HepG2 (cell line): ENCODE measurements around the gene GFRA1. TPM values are rescaled to one million over a fixed set of nuclear protein-coding genes. Genes with fewer than 3 reads are reported as not detected.

Experiments used
- ATAC-seq: fragments of 200-7000 bp; cut with Tn5 transposase; 3 replicates; pipeline ENCODE4 v1.9.1; 2020; ENCODE audit warnings: mild to moderate bottlenecking, moderate library complexity
- BruUV-seq: library from RNA; stranded (reverse); fragments of 400-500 nt; replicated peaks from 2 replicates; lab custom pipeline; 2021; lab: Mats Ljungman, UMichigan
- CTCF ChIA-PET: fragments of 300-600 bp; formaldehyde crosslinking; extraction: SDS; loops from one replicate; lab custom pipeline; 2021; ENCODE audit warnings: low total read pairs, inconsistent platforms, low intra/inter-chr PET ratio; lab: Yijun Ruan, JAX
- POLR2A ChIA-PET: fragments of 350-600 bp; sonication (Branson Sonifier 250); formaldehyde crosslinking; loops from one replicate; lab custom pipeline; 2020; ENCODE audit warnings: antibody characterized with exemption, inconsistent platforms; lab: Yijun Ruan, JAX
- DNase-seq: peaks from one replicate; pipeline ENCODE4 v3.0.0-alpha.2; 2015; ENCODE audit warnings: low spot score
- FAIRE-seq: peaks from 3 replicates; lab custom pipeline; 2011; peaks lifted over from hg19 to GRCh38; lab: Jason Lieb, UNC
- H2AFZ ChIP-seq: one replicate; pipeline ENCODE4 v1.6.1; 2011; ENCODE audit warnings: low read length, inconsistent platforms
- H3K27ac ChIP-seq: fragments of 300-600 bp; 3 replicates; pipeline ENCODE4 v1.8.0; 2011; ENCODE audit warnings: mixed run types, mild to moderate bottlenecking, mixed read lengths, low read length, inconsistent platforms; ENCODE audit not compliant: insufficient read depth; ENCODE audit errors: extremely low read length
- H3K27me3 ChIP-seq, 2 experiments: fragments of 200-600 bp in 1 of 2; 2 replicates in 1 of 2; 3 replicates in 1 of 2; pipeline versions ENCODE4 v1.6.0 to v1.8.0; 2011; ENCODE audit warnings: low read length in 2 of 2, mild to moderate bottlenecking in 2 of 2, moderate library complexity in 2 of 2, inconsistent platforms in 1 of 2; ENCODE audit not compliant: insufficient read depth in 2 of 2, control insufficient read depth in 1 of 2
- H3K36me3 ChIP-seq, 2 experiments: fragments of 200-600 bp in 1 of 2; replicated peaks in 1 of 2; 2 replicates in 1 of 2; 3 replicates in 1 of 2; pipeline versions ENCODE4 v1.5.1 to v1.8.0; 2011; ENCODE audit warnings: low read length in 2 of 2, inconsistent platforms in 1 of 2; ENCODE audit not compliant: insufficient read depth in 2 of 2, control insufficient read depth in 1 of 2
- H3K4me1 ChIP-seq: 2 replicates; pipeline ENCODE4 v1.5.1; 2012; ENCODE audit warnings: low read length, inconsistent platforms; ENCODE audit not compliant: insufficient read depth
- H3K4me2 ChIP-seq: 2 replicates; pipeline ENCODE4 v1.6.0; 2011; ENCODE audit warnings: low read depth, low read length, inconsistent platforms
- H3K4me3 ChIP-seq, 3 experiments: fragments of 200-600 bp in 1 of 3; sonication (generic), shearing (Covaris generic) in 1 of 3; replicated peaks in 1 of 3; 2 replicates each; pipeline ENCODE4 v1.5.1; 2011 to 2016; ENCODE audit warnings: low read length in 3 of 3, inconsistent platforms in 2 of 3, low read depth in 2 of 3, mild to moderate bottlenecking in 2 of 3, control low read depth in 1 of 3, mixed read lengths in 1 of 3; ENCODE audit not compliant: insufficient read depth in 1 of 3
- H3K79me2 ChIP-seq: one replicate; pipeline ENCODE4 v1.6.1; 2011; ENCODE audit warnings: low read length, inconsistent platforms; ENCODE audit not compliant: insufficient read depth
- H3K9ac ChIP-seq: 2 replicates; pipeline ENCODE4 v1.6.0; 2011; ENCODE audit warnings: mild to moderate bottlenecking, low read depth, low read length, inconsistent platforms; ENCODE audit not compliant: insufficient read depth
- H3K9me3 ChIP-seq: 2 replicates; pipeline ENCODE4 v1.5.1; 2012; ENCODE audit warnings: mild to moderate bottlenecking, low read length
- H4K20me1 ChIP-seq: 2 replicates; pipeline ENCODE4 v1.6.0; 2011; ENCODE audit warnings: inconsistent platforms, mild to moderate bottlenecking, low read length, moderate library complexity; ENCODE audit not compliant: insufficient read depth
- EP300 ChIP-seq, 3 experiments: sonication (generic) in 1 of 3; formaldehyde crosslinking in 1 of 3; IDR thresholded peaks; 2 replicates each; pipeline versions ENCODE4 v1.5.1 to v1.6.1; 2011 to 2020; ENCODE audit warnings: low read depth in 2 of 3, low read length in 2 of 3, borderline replicate concordance in 1 of 3, improper control_type of control experiment in 1 of 3, mild to moderate bottlenecking in 1 of 3, missing genetic modification reagents in 1 of 3, moderate library complexity in 1 of 3
- MEIS2 ChIP-seq: sonication (generic); formaldehyde crosslinking; IDR thresholded peaks from 2 replicates; pipeline ENCODE4 v1.9.0; 2021; ENCODE audit warnings: mild to moderate bottlenecking, missing genetic modification reagents
- MLLT10 ChIP-seq: sonication (generic); formaldehyde crosslinking; IDR thresholded peaks from 2 replicates; pipeline ENCODE4 v1.4.0; 2020; ENCODE audit warnings: missing genetic modification reagents
- MXI1 ChIP-seq: IDR thresholded peaks from 3 replicates; pipeline ENCODE4 v1.6.1; 2012; ENCODE audit warnings: low read depth, low read length, inconsistent platforms, borderline replicate concordance
- NFE2L2 ChIP-seq: fragments of 150-350 bp; IDR thresholded peaks from 2 replicates; pipeline ENCODE4 v1.6.1; 2014; ENCODE audit warnings: low read length
- RBM39 ChIP-seq: fragments of 200-400 bp; formaldehyde crosslinking; IDR thresholded peaks from one replicate; pipeline ENCODE4 v1.6.1; 2018; ENCODE audit warnings: antibody characterized with exemption, mild to moderate bottlenecking, low read depth, low read length; ENCODE audit not compliant: poor library complexity, severe bottlenecking
- SNAPC2 ChIP-seq: sonication (generic); formaldehyde crosslinking; IDR thresholded peaks from 2 replicates; pipeline ENCODE4 v1.8.1; 2022; ENCODE audit warnings: mild to moderate bottlenecking, missing genetic modification reagents
- SP4 ChIP-seq: sonication (generic); formaldehyde crosslinking; IDR thresholded peaks from 2 replicates; pipeline ENCODE4 v1.8.1; 2023; ENCODE audit warnings: mild to moderate bottlenecking, missing genetic modification reagents
- ZBTB1 ChIP-seq: sonication (generic); formaldehyde crosslinking; IDR thresholded peaks from 2 replicates; pipeline ENCODE4 v1.4.0; 2020; ENCODE audit warnings: missing genetic modification reagents, borderline replicate concordance
- ZNF17 ChIP-seq: sonication (generic); formaldehyde crosslinking; IDR thresholded peaks from 2 replicates; pipeline ENCODE4 v1.5.0; 2020; ENCODE audit warnings: mild to moderate bottlenecking, missing genetic modification reagents
- ZNF292 ChIP-seq: sonication (generic); formaldehyde crosslinking; IDR thresholded peaks from 2 replicates; pipeline ENCODE4 v1.8.1; 2022; ENCODE audit warnings: mild to moderate bottlenecking, low read depth, missing genetic modification reagents, borderline replicate concordance
- ZNF354B ChIP-seq: sonication (generic); formaldehyde crosslinking; IDR thresholded peaks from 2 replicates; pipeline ENCODE4 v1.8.0; 2022; ENCODE audit warnings: mild to moderate bottlenecking, missing genetic modification reagents
- ZNF777 ChIP-seq: sonication (generic); formaldehyde crosslinking; IDR thresholded peaks from 2 replicates; pipeline ENCODE4 v1.4.0; 2020; ENCODE audit warnings: missing genetic modification reagents
- WGBS: methylation state at CpG from one replicate; pipeline ENCODE4 v1.1.6; 2017; ENCODE audit warnings: low lambda C conversion rate; 5-methylcytosine and 5-hydroxymethylcytosine counted together
- in situ Hi-C: cut with HindIII; loops from 2 replicates; pipeline ENCODE4 v1.10.0; 2017; ENCODE audit warnings: low pct_unique_long_range_greater_than_20kb; ENCODE audit not compliant: extremely low pct_ligation_motif_present
- intact Hi-C: fragments of 100-400 bp; cut with micrococcal nuclease; formaldehyde crosslinking; loops from one replicate; pipeline ENCODE4 v1.10.0; 2022; ENCODE audit not compliant: unreplicated experiment
- polyA plus RNA-seq, 8 experiments: library from polyadenylated mRNA; depleted of rRNA in 3 of 8; stranded (reverse) in 7 of 8; unstranded in 1 of 8; fragments of >200 nt; fragmentation: Illumina TruSeq in 4 of 8; extraction: Trizol in 4 of 8; gene quantifications; 2 replicates each; pipeline versions ENCODE4 v1.2.1 to v1.2.3, GENCODE V29; 2011 to 2016; ENCODE audit warnings: low read depth in 4 of 8, missing spikeins in 1 of 8, mixed read lengths in 1 of 8; ENCODE audit not compliant: insufficient read depth in 1 of 8
- total RNA-seq, 5 experiments: library from RNA; depleted of rRNA; stranded (reverse); fragments of >200 nt; fragmentation: Illumina TruSeq; extraction: Trizol; gene quantifications; 2 replicates each; pipeline ENCODE4 v1.2.3, GENCODE V29; 2016; ENCODE audit warnings: low read depth in 1 of 5
- TF ChIP-seq, protein P1 (sequence below): sonication (generic); formaldehyde crosslinking; IDR thresholded peaks from 2 replicates; pipeline ENCODE4 v1.5.1; 2020; ENCODE audit warnings: mild to moderate bottlenecking, missing genetic modification reagents, moderate library complexity
- TF ChIP-seq, protein P2 (sequence below): sonication (generic); formaldehyde crosslinking; IDR thresholded peaks from 2 replicates; pipeline ENCODE4 v1.4.0; 2020; ENCODE audit warnings: missing genetic modification reagents, borderline replicate concordance

The GFRA1 gene
- total and polyA plus RNA-seq, 2 of the 13 experiments (the other 11 are each of a cell fraction or from before 2014, with no cell fraction given) = not detected

DNA sequence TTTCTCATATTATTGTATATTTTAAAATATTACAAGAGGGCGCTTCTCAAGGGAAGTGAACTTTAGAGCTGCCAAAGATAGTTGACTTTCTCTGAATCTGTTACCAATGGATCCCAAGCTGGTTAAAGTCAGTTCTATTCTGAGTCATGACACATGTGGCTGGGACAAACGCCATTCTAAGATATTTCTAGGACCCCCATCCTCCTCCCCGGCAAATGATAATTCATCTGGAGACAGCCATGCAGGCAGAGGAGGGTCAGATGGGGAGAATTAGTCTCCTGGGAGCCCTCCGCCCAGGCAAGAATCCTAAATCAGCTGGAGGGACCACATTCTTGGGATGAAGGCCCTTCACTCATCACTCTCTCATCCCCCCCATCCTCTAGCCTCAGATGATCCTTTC lies 187.7 kb downstream of the GFRA1 start:
- POLR2A ChIA-PET = no interaction called here
- Histone ChIP-seq H3K4me1 (no peaks in the 10 kb centered on the region), H3K79me2 (no peaks in the 10 kb centered on the region), H3K27me3 (peaks cover 0 to 2% of the 10 kb centered on the region in 2 experiments; a peak in 1 of 5 replicates), H4K20me1 (no peaks in the 10 kb centered on the region), H3K27ac (no peak overlapping the region), H3K4me2 (no peak overlapping the region), H2AFZ (no peak overlapping the region), H3K9ac (no peak overlapping the region), H3K4me3 (no peak overlapping the region), H3K9me3 (no peaks in the 10 kb centered on the region), H3K36me3 (no peaks in the 10 kb centered on the region)
- WGBS = 30% methylated on average over 4 of the region's 4 CpGs
- FAIRE-seq (no peak), DNase-seq (no peak), ATAC-seq (no peak)
- no TSS peak for BruUV-seq
- CTCF ChIA-PET = no interaction called here
- intact Hi-C loops = no loop called here
- in situ Hi-C loops = no loop called here
- TF ChIP-seq NFE2L2 = no peak
- TF ChIP-seq, protein P1, sequence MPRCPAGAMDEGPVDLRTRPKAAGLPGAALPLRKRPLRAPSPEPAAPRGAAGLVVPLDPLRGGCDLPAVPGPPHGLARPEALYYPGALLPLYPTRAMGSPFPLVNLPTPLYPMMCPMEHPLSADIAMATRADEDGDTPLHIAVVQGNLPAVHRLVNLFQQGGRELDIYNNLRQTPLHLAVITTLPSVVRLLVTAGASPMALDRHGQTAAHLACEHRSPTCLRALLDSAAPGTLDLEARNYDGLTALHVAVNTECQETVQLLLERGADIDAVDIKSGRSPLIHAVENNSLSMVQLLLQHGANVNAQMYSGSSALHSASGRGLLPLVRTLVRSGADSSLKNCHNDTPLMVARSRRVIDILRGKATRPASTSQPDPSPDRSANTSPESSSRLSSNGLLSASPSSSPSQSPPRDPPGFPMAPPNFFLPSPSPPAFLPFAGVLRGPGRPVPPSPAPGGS = no peak
- no peak for TF ChIP-seq SNAPC2
- TF ChIP-seq EP300 (IDR thresholded peaks at IDR 0.05; ENCODE audit: low read depth in 2 of 2, low read length in 2 of 2) = no peak
- no peak for TF ChIP-seq EP300 (CRISPR knock-in tag; IDR thresholded peaks at IDR 0.05; ENCODE audit: borderline replicate concordance)
- TF ChIP-seq SP4 (CRISPR knock-in tag) = no peak
- TF ChIP-seq ZNF777 (CRISPR knock-in tag) = no peak
- no peak for TF ChIP-seq ZNF17
- TF ChIP-seq ZNF354B = no peak
- no peak for TF ChIP-seq MLLT10 (CRISPR knock-in tag)
- TF ChIP-seq MXI1 = no peak
- no peak for TF ChIP-seq RBM39
- TF ChIP-seq ZBTB1 (CRISPR knock-in tag) = no peak
- TF ChIP-seq, protein P2, sequence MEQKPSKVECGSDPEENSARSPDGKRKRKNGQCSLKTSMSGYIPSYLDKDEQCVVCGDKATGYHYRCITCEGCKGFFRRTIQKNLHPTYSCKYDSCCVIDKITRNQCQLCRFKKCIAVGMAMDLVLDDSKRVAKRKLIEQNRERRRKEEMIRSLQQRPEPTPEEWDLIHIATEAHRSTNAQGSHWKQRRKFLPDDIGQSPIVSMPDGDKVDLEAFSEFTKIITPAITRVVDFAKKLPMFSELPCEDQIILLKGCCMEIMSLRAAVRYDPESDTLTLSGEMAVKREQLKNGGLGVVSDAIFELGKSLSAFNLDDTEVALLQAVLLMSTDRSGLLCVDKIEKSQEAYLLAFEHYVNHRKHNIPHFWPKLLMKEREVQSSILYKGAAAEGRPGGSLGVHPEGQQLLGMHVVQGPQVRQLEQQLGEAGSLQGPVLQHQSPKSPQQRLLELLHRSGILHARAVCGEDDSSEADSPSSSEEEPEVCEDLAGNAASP = no peak
- no peak for TF ChIP-seq ZNF292 (CRISPR knock-in tag)
- no peak for TF ChIP-seq MEIS2 (CRISPR knock-in tag)
